Stomach (tissue), 4 donors: ENCODE results near the gene SYS1.

Source experiments
- EP300 ChIP-seq: sonication (generic); formaldehyde crosslinking; IDR thresholded peaks from one replicate; pipeline ENCODE4 v1.6.1; 2017; ENCODE audit warnings: antibody characterized with exemption
- POLR2A ChIP-seq, 4 donors: fragments of 450-650 bp; IDR thresholded peaks; one replicate each; pipeline ENCODE4 v1.6.1; 2016; ENCODE audit warnings: antibody characterized with exemption in 4 of 4, control low read depth in 2 of 4, mild to moderate bottlenecking in 1 of 4, moderate library complexity in 1 of 4
- POLR2AphosphoS5 ChIP-seq, 3 donors: sonication (generic); formaldehyde crosslinking; IDR thresholded peaks; one replicate each; pipeline ENCODE4 v1.6.1; 2016; ENCODE audit warnings: antibody characterized with exemption in 3 of 3
- TF ChIP-seq, protein P1 (sequence below), 7 experiments: fragments of 450-650 bp in 4 of 7; fragments of 200-600 bp in 3 of 7; sonication (generic) in 3 of 7; IDR thresholded peaks; one replicate each; pipeline ENCODE4 v1.5.1; 2016 to 2019; ENCODE audit warnings: antibody characterized with exemption in 7 of 7, control low read depth in 2 of 7, mild to moderate bottlenecking in 1 of 7

DNA sequence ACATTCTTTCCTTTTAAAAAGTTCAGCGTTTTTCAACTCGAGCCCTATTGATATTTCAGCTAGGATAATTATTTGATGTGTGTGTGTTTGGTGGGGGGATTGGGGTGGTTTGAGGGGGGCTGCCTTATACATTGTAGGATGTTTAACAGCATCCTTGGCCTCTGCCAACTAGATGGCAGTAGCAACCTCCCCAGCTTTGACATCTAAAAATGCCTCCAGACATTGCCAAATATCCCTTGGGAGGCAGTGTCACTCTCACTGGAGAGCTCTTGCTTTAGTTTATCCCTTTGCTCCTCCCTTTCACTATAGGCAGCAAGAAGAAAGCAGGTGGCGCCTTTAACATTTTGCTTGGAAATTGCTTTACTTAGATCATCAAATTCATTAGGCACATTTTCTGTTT lies 29.8 kb downstream of the SYS1 start:
- TF ChIP-seq POLR2A (IDR thresholded peaks at IDR 0.05) (no peak), POLR2AphosphoS5 (IDR thresholded peaks at IDR 0.05) (no peak), EP300 (no peak)
- TF ChIP-seq, protein P1, sequence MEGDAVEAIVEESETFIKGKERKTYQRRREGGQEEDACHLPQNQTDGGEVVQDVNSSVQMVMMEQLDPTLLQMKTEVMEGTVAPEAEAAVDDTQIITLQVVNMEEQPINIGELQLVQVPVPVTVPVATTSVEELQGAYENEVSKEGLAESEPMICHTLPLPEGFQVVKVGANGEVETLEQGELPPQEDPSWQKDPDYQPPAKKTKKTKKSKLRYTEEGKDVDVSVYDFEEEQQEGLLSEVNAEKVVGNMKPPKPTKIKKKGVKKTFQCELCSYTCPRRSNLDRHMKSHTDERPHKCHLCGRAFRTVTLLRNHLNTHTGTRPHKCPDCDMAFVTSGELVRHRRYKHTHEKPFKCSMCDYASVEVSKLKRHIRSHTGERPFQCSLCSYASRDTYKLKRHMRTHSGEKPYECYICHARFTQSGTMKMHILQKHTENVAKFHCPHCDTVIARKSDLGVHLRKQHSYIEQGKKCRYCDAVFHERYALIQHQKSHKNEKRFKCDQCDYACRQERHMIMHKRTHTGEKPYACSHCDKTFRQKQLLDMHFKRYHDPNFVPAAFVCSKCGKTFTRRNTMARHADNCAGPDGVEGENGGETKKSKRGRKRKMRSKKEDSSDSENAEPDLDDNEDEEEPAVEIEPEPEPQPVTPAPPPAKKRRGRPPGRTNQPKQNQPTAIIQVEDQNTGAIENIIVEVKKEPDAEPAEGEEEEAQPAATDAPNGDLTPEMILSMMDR (IDR thresholded peaks at IDR 0.05): no peak
